Measurements from ENCODE around the gene TPM2.

Gene TPM2

DNA sequence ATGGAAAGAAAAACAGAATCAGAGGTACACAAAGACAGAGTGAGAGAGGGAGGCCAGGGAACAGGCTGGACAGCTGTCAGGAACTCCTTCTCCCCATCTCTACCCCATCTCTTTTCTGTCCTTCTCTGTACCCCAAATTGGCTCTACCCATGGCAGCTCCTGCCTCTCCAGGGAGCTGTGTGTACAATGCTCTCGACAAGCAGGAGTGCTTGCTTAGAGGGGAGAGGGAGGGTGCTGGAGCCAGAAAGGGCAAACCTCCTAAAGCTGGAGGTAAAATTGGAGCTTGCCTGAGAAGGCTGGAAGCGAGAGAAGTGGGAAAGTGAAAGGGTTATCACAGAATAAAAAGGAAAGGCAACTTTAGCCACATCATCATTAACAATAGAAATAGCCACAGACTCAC, 6.4 kb downstream of the TPM2 start:
- ChIA-PET POLR2A (interaction anchor here (0.6 to 15.8 kb wide), 8 partner anchors 9 to 235 kb away, joined by 3 to 325 read pairs (median 4); partner anchors contain the start of genes CA9, CCDC107, CREB3 and RMRP), CTCF (interaction anchor here (1.0 to 5.2 kb wide), 8 partner anchors 8 to 48 kb away, joined by 3 to 35 read pairs (median 4); partner anchors contain the start of genes ARHGEF39, CA9 and TLN1)
- TF ChIP-seq, protein P1, sequence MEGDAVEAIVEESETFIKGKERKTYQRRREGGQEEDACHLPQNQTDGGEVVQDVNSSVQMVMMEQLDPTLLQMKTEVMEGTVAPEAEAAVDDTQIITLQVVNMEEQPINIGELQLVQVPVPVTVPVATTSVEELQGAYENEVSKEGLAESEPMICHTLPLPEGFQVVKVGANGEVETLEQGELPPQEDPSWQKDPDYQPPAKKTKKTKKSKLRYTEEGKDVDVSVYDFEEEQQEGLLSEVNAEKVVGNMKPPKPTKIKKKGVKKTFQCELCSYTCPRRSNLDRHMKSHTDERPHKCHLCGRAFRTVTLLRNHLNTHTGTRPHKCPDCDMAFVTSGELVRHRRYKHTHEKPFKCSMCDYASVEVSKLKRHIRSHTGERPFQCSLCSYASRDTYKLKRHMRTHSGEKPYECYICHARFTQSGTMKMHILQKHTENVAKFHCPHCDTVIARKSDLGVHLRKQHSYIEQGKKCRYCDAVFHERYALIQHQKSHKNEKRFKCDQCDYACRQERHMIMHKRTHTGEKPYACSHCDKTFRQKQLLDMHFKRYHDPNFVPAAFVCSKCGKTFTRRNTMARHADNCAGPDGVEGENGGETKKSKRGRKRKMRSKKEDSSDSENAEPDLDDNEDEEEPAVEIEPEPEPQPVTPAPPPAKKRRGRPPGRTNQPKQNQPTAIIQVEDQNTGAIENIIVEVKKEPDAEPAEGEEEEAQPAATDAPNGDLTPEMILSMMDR (IDR thresholded peaks at IDR 0.05; ENCODE audit: insufficient read depth, low read length, missing control alignments): no peak
- 0 out of 2 replicates have a peak overlapping the region, but pooled peaks have one; percentile 2 for H3K4me3 ChIP-seq (ENCODE audit: low read depth, low read length)
- no peak for DNase-seq (ENCODE audit: low read depth, low spot score)

DNA sequence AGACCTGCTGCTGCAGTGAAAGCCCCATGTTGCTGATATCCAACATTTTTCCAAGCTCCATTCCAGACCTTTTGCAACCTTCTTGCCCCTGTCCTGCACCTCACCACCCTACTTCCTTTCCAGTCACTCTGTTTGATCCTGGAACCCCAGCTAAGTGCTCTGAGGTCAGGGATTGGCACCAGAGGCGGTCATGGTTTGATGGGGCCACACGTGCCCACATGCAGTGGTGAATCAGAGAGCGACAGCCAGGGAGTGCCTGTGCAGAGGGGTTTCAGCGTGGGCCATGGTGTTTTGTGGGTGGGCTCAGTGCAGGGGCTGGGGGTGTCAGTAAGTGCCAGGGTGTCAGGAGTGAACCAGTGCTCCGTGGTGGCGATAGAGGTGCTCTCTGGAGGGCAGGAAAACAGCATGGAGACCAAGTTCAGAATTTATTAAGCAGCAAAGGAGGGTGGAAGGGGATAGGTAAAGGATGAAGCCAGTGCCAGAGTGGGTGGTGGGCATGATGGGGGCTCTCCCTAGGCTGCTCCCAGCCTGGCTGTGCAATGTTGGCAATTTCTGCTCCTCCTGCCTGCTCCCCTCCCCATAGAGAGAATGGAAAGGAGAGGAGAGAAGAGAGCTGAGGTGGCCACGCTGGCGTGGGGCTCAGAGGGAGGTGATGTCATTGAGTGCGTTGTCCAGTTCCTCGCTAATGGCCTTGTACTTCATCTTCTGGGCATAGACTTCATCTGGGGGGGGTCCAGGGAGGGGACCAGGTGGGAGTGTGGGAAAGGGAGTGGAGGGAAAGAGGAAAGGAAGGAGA, 7.0 kb downstream of the TPM2 start:
- TF ChIP-seq, protein P1 (IDR thresholded peaks at IDR 0.05; ENCODE audit: insufficient read depth, low read length, missing control alignments): no peak
- DNase-seq (ENCODE audit: low read depth, low spot score): no peak
- ChIA-PET POLR2A (interaction anchor here (0.6 to 15.8 kb wide), 10 partner anchors 7 to 234 kb away, joined by 3 to 325 read pairs (median 4); partner anchors contain the start of genes CA9, CCDC107, CREB3 and RMRP), CTCF (interaction anchor here (1.1 to 5.2 kb wide), 6 partner anchors 9 to 49 kb away, joined by 3 to 35 read pairs (median 4); partner anchors contain the start of genes ARHGEF39, CA9 and TLN1)
- peak overlapping the region; percentile 8; the same call in 1 of the 2 replicates for H3K4me3 ChIP-seq (ENCODE audit: low read depth, low read length)

DNA sequence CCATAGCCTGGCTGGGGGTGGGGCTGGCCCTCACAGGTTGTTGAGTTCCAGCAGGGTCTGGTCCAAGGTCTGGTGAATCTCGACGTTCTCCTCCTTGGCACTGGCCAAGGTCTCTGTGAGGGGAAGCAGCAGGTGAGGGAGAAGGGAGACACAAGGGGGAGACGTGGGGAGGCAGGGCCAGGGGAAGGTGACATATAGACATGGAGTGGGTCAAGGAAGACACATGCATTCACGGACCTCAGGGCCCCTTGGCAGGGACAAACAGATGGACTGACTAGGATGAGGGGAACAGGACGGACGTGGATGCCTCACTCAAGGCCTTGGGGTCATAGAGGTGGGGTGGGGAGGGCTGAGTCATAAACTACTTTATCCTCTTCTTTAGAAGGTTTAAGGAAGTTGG, 7.7 kb downstream of the TPM2 start:
- ChIA-PET POLR2A (interaction anchor here (0.7 to 5.3 kb wide), 2 partner anchors 8 to 50 kb away, joined by 3 to 68 read pairs; partner anchors contain the start of genes TLN1 and TPM2), CTCF (interaction anchor here (2.7 to 5.2 kb wide), 2 partner anchors 14 to 19 kb away, joined by 10 to 35 read pairs; partner anchors contain the start of gene ARHGEF39)
- no peak overlapping the region for H3K4me3 ChIP-seq (ENCODE audit: low read depth, low read length)
- TF ChIP-seq, protein P1 (IDR thresholded peaks at IDR 0.05; ENCODE audit: insufficient read depth, low read length, missing control alignments): no peak
- no peak for DNase-seq (ENCODE audit: low read depth, low spot score)

DNA sequence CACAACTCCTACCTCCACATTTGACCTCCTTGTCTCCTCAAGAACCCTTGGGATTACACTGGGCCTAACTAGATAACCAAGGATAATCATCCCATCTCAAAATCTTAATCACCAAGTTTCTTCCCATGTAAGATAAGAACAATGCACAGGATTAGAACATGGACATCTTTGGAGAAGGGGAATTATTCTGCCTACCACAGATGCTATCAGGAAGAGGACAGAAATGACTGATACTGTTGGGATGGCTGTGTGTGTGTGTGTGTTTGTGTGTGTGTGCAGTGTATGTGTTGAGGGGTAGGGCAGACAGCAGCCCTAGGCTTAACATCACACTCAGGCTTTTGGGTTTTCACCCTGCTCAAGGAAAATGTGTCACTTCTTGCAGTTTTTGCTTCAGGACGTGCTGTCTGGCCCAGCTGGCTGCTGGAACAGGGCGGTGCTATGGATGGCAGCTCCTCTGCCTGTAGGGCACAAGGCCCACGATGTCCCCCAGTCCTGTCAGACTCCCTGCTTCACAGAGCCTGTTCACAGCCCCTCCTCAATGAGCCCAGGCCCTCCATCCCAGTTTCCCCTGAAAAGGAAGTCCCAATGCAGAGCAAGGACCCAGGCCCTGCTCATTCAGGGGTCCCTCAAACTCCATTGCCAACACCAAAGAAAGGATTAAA, 8.3 kb downstream of the TPM2 start:
- H3K4me3 ChIP-seq (ENCODE audit: low read depth, low read length): no peak overlapping the region
- CTCF ChIA-PET: no interaction called here
- TF ChIP-seq, protein P1 (IDR thresholded peaks at IDR 0.05; ENCODE audit: insufficient read depth, low read length, missing control alignments): no peak
- POLR2A ChIA-PET: interaction anchor here (1.5 to 5.3 kb wide), 4 partner anchors 8 to 72 kb away, joined by 4 to 68 read pairs (median 10); partner anchors contain the start of gene TPM2
- no peak for DNase-seq (ENCODE audit: low read depth, low spot score)

DNA sequence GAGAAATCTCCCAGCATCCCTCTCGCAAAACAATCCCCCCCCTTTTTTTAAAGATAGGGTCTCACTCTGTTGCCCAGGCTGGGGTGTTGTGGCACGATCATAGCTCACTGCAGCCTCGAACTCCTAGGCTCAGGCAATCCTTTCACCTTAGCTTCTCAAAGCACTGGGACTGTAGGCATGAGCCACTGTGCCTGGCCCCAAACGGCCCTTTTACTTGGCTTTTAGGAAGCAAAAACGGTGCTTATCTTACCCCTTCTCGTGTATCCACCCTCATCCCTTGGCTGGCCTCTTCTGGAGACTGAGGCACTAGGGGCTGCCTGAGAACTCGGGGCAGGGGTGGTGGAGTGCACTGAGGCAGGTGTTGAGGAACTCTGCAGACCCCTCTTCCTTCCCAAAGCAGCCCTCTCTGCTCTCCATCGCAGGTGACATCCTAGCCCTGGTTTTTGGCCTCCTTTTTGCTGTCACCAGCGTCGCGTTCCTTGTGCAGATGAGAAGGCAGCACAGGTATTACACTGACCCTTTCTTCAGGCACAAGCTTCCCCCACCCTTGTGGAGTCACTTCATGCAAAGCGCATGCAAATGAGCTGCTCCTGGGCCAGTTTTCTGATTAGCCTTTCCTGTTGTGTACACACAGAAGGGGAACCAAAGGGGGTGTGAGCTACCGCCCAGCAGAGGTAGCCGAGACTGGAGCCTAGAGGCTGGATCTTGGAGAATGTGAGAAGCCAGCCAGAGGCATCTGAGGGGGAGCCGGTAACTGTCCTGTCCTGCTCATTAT, 9.2 kb downstream of the TPM2 start:
- no peak overlapping the region for H3K4me3 ChIP-seq (ENCODE audit: low read depth, low read length)
- CTCF ChIA-PET: interaction anchor here (1.3 to 1.7 kb wide), 3 partner anchors 15 to 19 kb away, joined by 5 to 6 read pairs (median 5); partner anchors contain the start of gene ARHGEF39
- TF ChIP-seq, protein P1 (IDR thresholded peaks at IDR 0.05; ENCODE audit: insufficient read depth, low read length, missing control alignments): no peak
- POLR2A ChIA-PET: interaction anchor here (0.6 to 5.3 kb wide), 12 partner anchors 9 to 191 kb away, joined by 3 to 68 read pairs (median 4); partner anchors contain the start of genes ARHGEF39, CCDC107, CREB3 and RUSC2
- DNase-seq (ENCODE audit: low read depth, low spot score): no peak
